ENCODE data around the gene SIT1. TPM values are rescaled to one million over a fixed set of nuclear protein-coding genes. Genes with fewer than 3 reads are reported as not detected.

SIT1 gene
- total RNA-seq, 1 donor from 2014 or later, result not detected

DNA sequence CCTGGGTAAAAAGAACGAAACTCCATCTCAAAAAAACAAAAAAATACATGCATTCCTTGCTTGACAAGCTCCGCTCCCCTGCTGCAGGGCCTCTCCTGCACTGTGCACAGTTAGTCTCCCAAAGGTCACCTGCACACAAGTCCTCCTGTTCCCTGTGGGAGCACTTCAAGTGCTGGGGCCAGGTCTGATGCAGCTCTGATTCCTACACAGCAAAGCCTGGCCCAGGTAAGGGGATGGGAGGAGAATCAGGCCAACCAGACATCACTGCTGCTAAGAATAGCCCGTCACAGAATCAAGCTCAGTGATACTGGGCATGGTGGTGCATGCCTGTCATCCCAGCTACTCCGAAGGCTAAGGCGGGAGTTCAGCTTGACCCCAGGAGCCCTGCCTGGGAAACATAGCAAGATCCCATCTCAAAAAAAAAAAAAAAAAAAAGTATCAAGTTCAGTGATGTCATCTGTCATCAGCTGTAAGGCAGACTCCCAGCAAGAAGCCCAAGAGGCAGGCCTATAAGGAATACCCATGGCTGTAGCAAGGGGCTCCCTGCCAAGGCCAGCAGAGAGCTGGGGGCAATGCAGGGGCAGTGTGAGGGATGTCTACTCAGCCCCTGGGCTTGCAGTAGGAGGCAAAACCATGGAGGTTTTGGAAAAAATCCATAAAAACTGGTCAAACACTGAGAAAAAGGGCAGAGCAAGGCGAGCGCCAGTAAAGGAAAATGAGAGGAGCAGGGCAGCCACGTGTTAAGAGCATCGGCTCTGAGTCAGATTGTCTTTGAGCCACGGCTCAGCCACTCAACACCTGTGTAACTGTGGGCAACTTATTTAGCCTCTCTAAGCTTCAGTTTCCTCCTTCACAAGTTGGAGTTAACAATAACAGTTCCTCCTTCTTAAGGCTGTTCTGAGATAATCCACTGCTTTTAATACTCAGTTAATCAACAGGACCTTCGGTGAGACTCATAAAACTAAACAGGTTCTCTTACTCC is 35.8 kb upstream of the SIT1 start:
- H3K27ac Mint-ChIP-seq, result no peak overlapping the region
- peaks cover 5% of the 10 kb centered on the region for H3K4me1 Mint-ChIP-seq (ENCODE audit: low read depth)
- H3K27me3 Mint-ChIP-seq, result peaks cover 10% of the 10 kb centered on the region
- TF ChIP-seq, protein P1, sequence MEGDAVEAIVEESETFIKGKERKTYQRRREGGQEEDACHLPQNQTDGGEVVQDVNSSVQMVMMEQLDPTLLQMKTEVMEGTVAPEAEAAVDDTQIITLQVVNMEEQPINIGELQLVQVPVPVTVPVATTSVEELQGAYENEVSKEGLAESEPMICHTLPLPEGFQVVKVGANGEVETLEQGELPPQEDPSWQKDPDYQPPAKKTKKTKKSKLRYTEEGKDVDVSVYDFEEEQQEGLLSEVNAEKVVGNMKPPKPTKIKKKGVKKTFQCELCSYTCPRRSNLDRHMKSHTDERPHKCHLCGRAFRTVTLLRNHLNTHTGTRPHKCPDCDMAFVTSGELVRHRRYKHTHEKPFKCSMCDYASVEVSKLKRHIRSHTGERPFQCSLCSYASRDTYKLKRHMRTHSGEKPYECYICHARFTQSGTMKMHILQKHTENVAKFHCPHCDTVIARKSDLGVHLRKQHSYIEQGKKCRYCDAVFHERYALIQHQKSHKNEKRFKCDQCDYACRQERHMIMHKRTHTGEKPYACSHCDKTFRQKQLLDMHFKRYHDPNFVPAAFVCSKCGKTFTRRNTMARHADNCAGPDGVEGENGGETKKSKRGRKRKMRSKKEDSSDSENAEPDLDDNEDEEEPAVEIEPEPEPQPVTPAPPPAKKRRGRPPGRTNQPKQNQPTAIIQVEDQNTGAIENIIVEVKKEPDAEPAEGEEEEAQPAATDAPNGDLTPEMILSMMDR (IDR thresholded peaks at IDR 0.05; ENCODE audit: unreplicated experiment), result no peak
- no peak overlapping the region for H3K4me3 Mint-ChIP-seq (ENCODE audit: low read depth)
- no peaks in the 10 kb centered on the region for H3K9me3 Mint-ChIP-seq (ENCODE audit: low read depth)
- no peak for DNase-seq (ENCODE audit: low spot score, unreplicated experiment)
- H3K36me3 Mint-ChIP-seq (ENCODE audit: insufficient read depth), result peaks cover 2% of the 10 kb centered on the region

DNA sequence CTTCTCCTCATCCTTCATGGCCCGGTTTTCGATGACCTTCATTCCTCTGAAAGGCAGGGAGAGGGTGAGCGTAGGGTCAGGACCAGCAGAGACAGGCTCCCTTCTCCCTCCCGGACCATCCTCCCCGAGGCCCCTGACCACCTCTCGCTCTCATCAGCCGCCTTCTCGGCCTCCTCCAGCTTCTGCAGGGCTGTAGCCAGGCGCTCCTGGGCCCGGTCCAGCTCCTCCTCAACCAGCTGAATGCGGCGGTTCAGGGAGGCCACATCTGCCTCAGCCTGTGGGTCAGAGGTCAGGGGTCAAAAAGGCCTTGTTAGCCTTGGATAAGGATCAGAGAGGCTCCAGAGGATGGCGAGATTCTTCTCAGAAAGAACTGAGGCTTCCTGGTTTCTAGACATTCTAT is 34.8 kb upstream of the SIT1 start:
- Mint-ChIP-seq H3K27ac (no peak overlapping the region), H3K4me1 (ENCODE audit: low read depth) (peaks cover 5% of the 10 kb centered on the region), H3K9me3 (ENCODE audit: low read depth) (no peaks in the 10 kb centered on the region), H3K27me3 (peaks cover 7% of the 10 kb centered on the region), H3K36me3 (ENCODE audit: insufficient read depth) (peaks cover 2% of the 10 kb centered on the region), H3K4me3 (ENCODE audit: low read depth) (no peak overlapping the region)
- TF ChIP-seq, protein P1 (IDR thresholded peaks at IDR 0.05; ENCODE audit: unreplicated experiment), result no peak
- DNase-seq (ENCODE audit: low spot score, unreplicated experiment), result no peak

DNA sequence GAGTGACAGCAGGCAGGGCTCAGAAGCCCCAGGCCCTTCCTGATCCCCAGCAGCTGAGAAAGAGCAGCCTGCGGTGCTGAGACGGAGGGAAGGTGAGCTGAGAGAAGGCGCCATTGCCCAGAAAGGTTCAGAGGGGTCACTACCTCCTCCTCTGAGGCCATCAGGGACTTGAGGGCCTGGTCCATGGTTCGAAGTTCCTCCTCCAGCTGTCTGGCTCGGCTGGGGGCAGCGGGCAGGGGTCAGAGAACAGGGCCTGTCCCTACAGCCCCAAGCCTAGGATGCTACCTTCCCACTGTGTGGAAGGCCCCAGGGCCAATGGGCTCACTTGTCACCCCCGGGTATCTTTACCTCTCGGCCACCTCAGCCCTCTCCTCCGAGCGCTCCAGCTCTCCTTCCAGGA is 34.2 kb upstream of the SIT1 start:
- H3K4me3 Mint-ChIP-seq (ENCODE audit: low read depth), result no peak overlapping the region
- H3K27ac Mint-ChIP-seq, result no peak overlapping the region
- TF ChIP-seq, protein P1 (IDR thresholded peaks at IDR 0.05; ENCODE audit: unreplicated experiment), result no peak
- H3K36me3 Mint-ChIP-seq (ENCODE audit: insufficient read depth), result peaks cover 2% of the 10 kb centered on the region
- no peaks in the 10 kb centered on the region for H3K9me3 Mint-ChIP-seq (ENCODE audit: low read depth)
- H3K27me3 Mint-ChIP-seq, result peaks cover 7% of the 10 kb centered on the region
- no peak for DNase-seq (ENCODE audit: low spot score, unreplicated experiment)
- H3K4me1 Mint-ChIP-seq (ENCODE audit: low read depth), result peaks cover 5% of the 10 kb centered on the region

DNA sequence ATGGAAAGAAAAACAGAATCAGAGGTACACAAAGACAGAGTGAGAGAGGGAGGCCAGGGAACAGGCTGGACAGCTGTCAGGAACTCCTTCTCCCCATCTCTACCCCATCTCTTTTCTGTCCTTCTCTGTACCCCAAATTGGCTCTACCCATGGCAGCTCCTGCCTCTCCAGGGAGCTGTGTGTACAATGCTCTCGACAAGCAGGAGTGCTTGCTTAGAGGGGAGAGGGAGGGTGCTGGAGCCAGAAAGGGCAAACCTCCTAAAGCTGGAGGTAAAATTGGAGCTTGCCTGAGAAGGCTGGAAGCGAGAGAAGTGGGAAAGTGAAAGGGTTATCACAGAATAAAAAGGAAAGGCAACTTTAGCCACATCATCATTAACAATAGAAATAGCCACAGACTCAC is 32.6 kb upstream of the SIT1 start:
- no peak overlapping the region for H3K27ac Mint-ChIP-seq
- peaks cover 2% of the 10 kb centered on the region for H3K36me3 Mint-ChIP-seq (ENCODE audit: insufficient read depth)
- no peak for DNase-seq (ENCODE audit: low spot score, unreplicated experiment)
- H3K9me3 Mint-ChIP-seq (ENCODE audit: low read depth), result no peaks in the 10 kb centered on the region
- TF ChIP-seq, protein P1 (IDR thresholded peaks at IDR 0.05; ENCODE audit: unreplicated experiment), result no peak
- H3K4me1 Mint-ChIP-seq (ENCODE audit: low read depth), result peaks cover 1% of the 10 kb centered on the region
- no peak overlapping the region for H3K4me3 Mint-ChIP-seq (ENCODE audit: low read depth)
- H3K27me3 Mint-ChIP-seq, result peaks cover 5% of the 10 kb centered on the region

DNA sequence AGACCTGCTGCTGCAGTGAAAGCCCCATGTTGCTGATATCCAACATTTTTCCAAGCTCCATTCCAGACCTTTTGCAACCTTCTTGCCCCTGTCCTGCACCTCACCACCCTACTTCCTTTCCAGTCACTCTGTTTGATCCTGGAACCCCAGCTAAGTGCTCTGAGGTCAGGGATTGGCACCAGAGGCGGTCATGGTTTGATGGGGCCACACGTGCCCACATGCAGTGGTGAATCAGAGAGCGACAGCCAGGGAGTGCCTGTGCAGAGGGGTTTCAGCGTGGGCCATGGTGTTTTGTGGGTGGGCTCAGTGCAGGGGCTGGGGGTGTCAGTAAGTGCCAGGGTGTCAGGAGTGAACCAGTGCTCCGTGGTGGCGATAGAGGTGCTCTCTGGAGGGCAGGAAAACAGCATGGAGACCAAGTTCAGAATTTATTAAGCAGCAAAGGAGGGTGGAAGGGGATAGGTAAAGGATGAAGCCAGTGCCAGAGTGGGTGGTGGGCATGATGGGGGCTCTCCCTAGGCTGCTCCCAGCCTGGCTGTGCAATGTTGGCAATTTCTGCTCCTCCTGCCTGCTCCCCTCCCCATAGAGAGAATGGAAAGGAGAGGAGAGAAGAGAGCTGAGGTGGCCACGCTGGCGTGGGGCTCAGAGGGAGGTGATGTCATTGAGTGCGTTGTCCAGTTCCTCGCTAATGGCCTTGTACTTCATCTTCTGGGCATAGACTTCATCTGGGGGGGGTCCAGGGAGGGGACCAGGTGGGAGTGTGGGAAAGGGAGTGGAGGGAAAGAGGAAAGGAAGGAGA is 32.0 kb upstream of the SIT1 start:
- Mint-ChIP-seq H3K9me3 (ENCODE audit: low read depth) (no peaks in the 10 kb centered on the region), H3K27ac (no peak overlapping the region), H3K4me1 (ENCODE audit: low read depth) (peaks cover 1% of the 10 kb centered on the region), H3K36me3 (ENCODE audit: insufficient read depth) (peaks cover 2% of the 10 kb centered on the region), H3K27me3 (peaks cover 5% of the 10 kb centered on the region), H3K4me3 (ENCODE audit: low read depth) (no peak overlapping the region)
- DNase-seq (ENCODE audit: low spot score, unreplicated experiment), result no peak
- TF ChIP-seq, protein P1 (IDR thresholded peaks at IDR 0.05; ENCODE audit: unreplicated experiment), result no peak
